ENCODE data around the gene STEAP2. TPM values are rescaled to one million over a fixed set of nuclear protein-coding genes. Genes with fewer than 3 reads are reported as not detected.

STEAP2 gene
- total RNA-seq, 2 donors from 2014 or later = 4.0 to 11.0 TPM

GRCh38 chr7:90267263-90267858 lies 55.8 kb downstream of the STEAP2 start:
- no peak for DNase-seq
- H3K27ac ChIP-seq (ENCODE audit: low read depth, low read length) = no peak overlapping the region
- H3K9ac ChIP-seq (ENCODE audit: extremely low read depth, low read length, poor library complexity, severe bottlenecking) = no peak overlapping the region
- no peaks in the 10 kb centered on the region for H3K9me3 ChIP-seq (ENCODE audit: control insufficient read depth, low read length)
- TF ChIP-seq CTCF (conservative IDR thresholded peaks at IDR 0.05) = no peak
- no peaks in the 10 kb centered on the region for H3K4me1 Mint-ChIP-seq
- no peaks in the 10 kb centered on the region for H3K27me3 ChIP-seq (ENCODE audit: control insufficient read depth, insufficient read depth, low read length, poor library complexity, severe bottlenecking)
- H3K4me3 Mint-ChIP-seq = no peak overlapping the region
- peaks cover 4% of the 10 kb centered on the region for H3K27me3 Mint-ChIP-seq (ENCODE audit: insufficient read depth)
- H3K27ac Mint-ChIP-seq = no peak overlapping the region
- WGBS, 2 experiments (ENCODE audit: insufficient coverage in 1 of 2, insufficient read length in 1 of 2) = 96 to 100% methylated on average over 2 to 5 of the region's 5 CpGs
- no peaks in the 10 kb centered on the region for H3K36me3 Mint-ChIP-seq (ENCODE audit: low read depth)
- H3K9me3 Mint-ChIP-seq = no peaks in the 10 kb centered on the region
- no peak overlapping the region for H3K4me3 ChIP-seq (ENCODE audit: low read length)
- H3K4me1 ChIP-seq (ENCODE audit: control insufficient read depth, insufficient read depth, low read length) = no peaks in the 10 kb centered on the region
- no peaks in the 10 kb centered on the region for H3K36me3 ChIP-seq (ENCODE audit: control insufficient read depth, insufficient read depth, low read length)

- Mint-ChIP-seq H3K36me3 (ENCODE audit: low read depth) (no peaks in the 10 kb centered on the region), H3K9me3 (no peaks in the 10 kb centered on the region), H3K4me3 (no peak overlapping the region), H3K27ac (no peak overlapping the region), H3K4me1 (peaks cover 10% of the 10 kb centered on the region), H3K27me3 (ENCODE audit: insufficient read depth) (peaks cover 4% of the 10 kb centered on the region)
- peaks cover 10% of the 10 kb centered on the region for H3K4me1 ChIP-seq (ENCODE audit: control insufficient read depth, insufficient read depth, low read length)
- no peak for DNase-seq
- WGBS, 2 experiments (ENCODE audit: insufficient coverage in 1 of 2, insufficient read length in 1 of 2) = 90 to 92% methylated on average over 1 of the region's 1 CpG
- no peaks in the 10 kb centered on the region for H3K27me3 ChIP-seq (ENCODE audit: control insufficient read depth, insufficient read depth, low read length, poor library complexity, severe bottlenecking)
- no peak overlapping the region for H3K27ac ChIP-seq (ENCODE audit: low read depth, low read length)
- H3K36me3 ChIP-seq (ENCODE audit: control insufficient read depth, insufficient read depth, low read length) = no peaks in the 10 kb centered on the region
- no peak overlapping the region for H3K9ac ChIP-seq (ENCODE audit: extremely low read depth, low read length, poor library complexity, severe bottlenecking)
- TF ChIP-seq CTCF (conservative IDR thresholded peaks at IDR 0.05) = no peak
- no peaks in the 10 kb centered on the region for H3K9me3 ChIP-seq (ENCODE audit: control insufficient read depth, low read length)
- H3K4me3 ChIP-seq (ENCODE audit: low read length) = no peak overlapping the region
Measured at GRCh38 chr7:90269163-90269562, 57.6 kb downstream of the STEAP2 start.

GRCh38 chr7:90270431-90271178 lies 59.1 kb downstream of the STEAP2 start:
- peaks cover 10% of the 10 kb centered on the region for H3K4me1 Mint-ChIP-seq
- WGBS, 2 experiments (ENCODE audit: insufficient coverage in 1 of 2, insufficient read length in 1 of 2) = 93 to 96% methylated on average over 2 of the region's 2 CpGs
- Histone ChIP-seq H3K27me3 (ENCODE audit: control insufficient read depth, insufficient read depth, low read length, poor library complexity, severe bottlenecking) (no peaks in the 10 kb centered on the region), H3K4me3 (ENCODE audit: low read length) (no peak overlapping the region), H3K9me3 (ENCODE audit: control insufficient read depth, low read length) (no peaks in the 10 kb centered on the region), H3K9ac (ENCODE audit: extremely low read depth, low read length, poor library complexity, severe bottlenecking) (no peak overlapping the region), H3K4me1 (ENCODE audit: control insufficient read depth, insufficient read depth, low read length) (peaks cover 10% of the 10 kb centered on the region), H3K36me3 (ENCODE audit: control insufficient read depth, insufficient read depth, low read length) (no peaks in the 10 kb centered on the region), H3K27ac (ENCODE audit: low read depth, low read length) (no peak overlapping the region)
- DNase-seq = no peak
- H3K27ac Mint-ChIP-seq = no peak overlapping the region
- H3K4me3 Mint-ChIP-seq = no peak overlapping the region
- no peak for TF ChIP-seq CTCF (conservative IDR thresholded peaks at IDR 0.05)
- H3K36me3 Mint-ChIP-seq (ENCODE audit: low read depth) = no peaks in the 10 kb centered on the region
- H3K27me3 Mint-ChIP-seq (ENCODE audit: insufficient read depth) = peaks cover 4% of the 10 kb centered on the region
- H3K9me3 Mint-ChIP-seq = no peaks in the 10 kb centered on the region
